ENCODE data around the gene PFDN6. TPM values are rescaled to one million over a fixed set of nuclear protein-coding genes. Genes with fewer than 3 reads are reported as not detected.

Gene PFDN6
- total and polyA plus RNA-seq, 9 of the 15 experiments (the other 6 are each of a cell fraction or from before 2014, with no cell fraction given), result 6.8 to 475 (median 216) TPM

GRCh38 chr6:33288921-33289783 is at the start of gene PFDN6, which contains the start of gene WDR46 (continued):
- TF ChIP-seq ZBTB1 (CRISPR knock-in tag; IDR thresholded peaks at IDR 0.05; ENCODE audit: borderline replicate concordance, low read depth) (no peak), EGR1 (conservative IDR thresholded peaks at IDR 0.05) (peak; percentile 33; the same call in 1 of the 2 replicates), PRDM10 (IDR thresholded peaks at IDR 0.05; ENCODE audit: partially characterized antibody) (peak; percentile 7), ZNF445 (CRISPR knock-in tag; IDR thresholded peaks at IDR 0.05; ENCODE audit: low read depth) (0 out of 2 replicates have a peak, but pooled peaks have one; percentile 25), CREB1 (IDR thresholded peaks at IDR 0.05) (0 out of 2 replicates have a peak, but pooled peaks have one; percentile 6), CREB1 (CRISPR knock-in tag; IDR thresholded peaks at IDR 0.05) (no peak; the same call in 1 of the 2 replicates), ESRRA (IDR thresholded peaks at IDR 0.05; ENCODE audit: borderline replicate concordance, low read depth) (no peak), WHSC1 (IDR thresholded peaks at IDR 0.05; ENCODE audit: low read length) (no peak), SUPT5H (IDR thresholded peaks at IDR 0.05) (peak; percentile 75), DDX20 (tag; IDR thresholded peaks at IDR 0.05; ENCODE audit: low read depth) (0 out of 2 replicates have a peak, but pooled peaks have one; percentile 37), PHF8 (IDR thresholded peaks at IDR 0.05; ENCODE audit: borderline replicate concordance, low read length) (peak; percentile 69; the same call in 1 of the 2 replicates), CLOCK (CRISPR knock-in tag; IDR thresholded peaks at IDR 0.05; ENCODE audit: borderline replicate concordance) (no peak), NR2C1 (IDR thresholded peaks at IDR 0.05) (peak; percentile 100), NR2C1 (tag; IDR thresholded peaks at IDR 0.05) (peak; percentile 100), CBX3 (IDR thresholded peaks at IDR 0.05; ENCODE audit: borderline replicate concordance in 1 of 2, low read length in 2 of 2) (peak in 1 of 2 experiments; percentile 66; a peak in 1 of 3 replicates), SPI1 (IDR thresholded peaks at IDR 0.05; ENCODE audit: borderline replicate concordance, low read depth, low read length) (peak; percentile 45; the same call in 1 of the 2 replicates), SRF (CRISPR knock-in tag; IDR thresholded peaks at IDR 0.05) (no peak), CREM (IDR thresholded peaks at IDR 0.05; ENCODE audit: low read depth) (peak; percentile 68; the same call in 1 of the 2 replicates), THAP12 (CRISPR knock-in tag; IDR thresholded peaks at IDR 0.05) (no peak)

Data from K562 (cell line).